GM12878 (cell line): ENCODE data around the gene IFI27L1. TPM values are rescaled to one million over a fixed set of nuclear protein-coding genes. Genes with fewer than 3 reads are reported as not detected.

ENCODE experiments used
- ATAC-seq: fragments of 200-7000 bp; cut with Tn5 transposase; 3 replicates; pipeline ENCODE4 v1.9.1; 2020; ENCODE audit warnings: mild to moderate bottlenecking, moderate library complexity
- BruUV-seq: library from RNA; stranded (reverse); fragments of 400-500 nt; replicated peaks from 2 replicates; lab custom pipeline; 2021; lab: Mats Ljungman, UMichigan
- CTCF ChIA-PET: fragments of 300-600 bp; sonication (Branson Sonifier 250); formaldehyde crosslinking; extraction: SDS; loops from one replicate; lab custom pipeline; 2021; ENCODE audit warnings: inconsistent platforms; lab: Yijun Ruan, JAX
- POLR2A ChIA-PET: fragments of 350-600 bp; formaldehyde crosslinking; extraction: SDS; loops from one replicate; lab custom pipeline; 2021; ENCODE audit warnings: inconsistent platforms; lab: Charles Lee
- RAD21 ChIA-PET: fragments of 300-600 bp; sonication (Branson Sonifier 250); formaldehyde crosslinking; loops from one replicate; lab custom pipeline; 2023; ENCODE audit warnings: antibody characterized with exemption; ENCODE audit not compliant: unreplicated experiment; lab: Charles Lee
- SMC1A ChIA-PET: fragments of 300-600 bp; sonication (Branson Sonifier 250); formaldehyde crosslinking; loops from one replicate; lab custom pipeline; 2023; ENCODE audit not compliant: unreplicated experiment, uncharacterized antibody; lab: Charles Lee
- DNase-seq: peaks from one replicate; pipeline ENCODE4 v3.0.0-alpha.2; 2011; ENCODE audit warnings: low read depth, low spot score
- FAIRE-seq: peaks from 3 replicates; lab custom pipeline; 2011; peaks lifted over from hg19 to GRCh38; lab: Jason Lieb, UNC
- H2AFZ ChIP-seq: 2 replicates; pipeline ENCODE4 v1.6.0; 2011; ENCODE audit warnings: low read depth, low read length, control low read depth; ENCODE audit not compliant: control insufficient read depth
- H3K27ac ChIP-seq: 2 replicates; pipeline ENCODE4 v1.5.1; 2011; ENCODE audit warnings: control low read depth; ENCODE audit not compliant: control insufficient read depth, insufficient read depth
- H3K27me3 ChIP-seq, 2 experiments: replicated peaks in 1 of 2; 2 replicates each; pipeline versions ENCODE4 v1.6.0 to v1.6.1; 2011; ENCODE audit warnings: low read length in 1 of 2; ENCODE audit not compliant: control insufficient read depth in 2 of 2, insufficient read depth in 2 of 2
- H3K36me3 ChIP-seq, 2 experiments: 2 replicates each; pipeline ENCODE4 v1.5.1; 2011; ENCODE audit warnings: low read length in 1 of 2; ENCODE audit not compliant: control insufficient read depth in 2 of 2, insufficient read depth in 2 of 2
- H3K4me1 ChIP-seq: 2 replicates; pipeline ENCODE4 v1.6.1; 2011; ENCODE audit warnings: mild to moderate bottlenecking, low read length, moderate library complexity, mixed read lengths; ENCODE audit not compliant: control insufficient read depth, insufficient read depth
- H3K4me2 ChIP-seq: 2 replicates; pipeline ENCODE4 v1.6.0; 2011; ENCODE audit warnings: control low read depth; ENCODE audit not compliant: control insufficient read depth, insufficient read depth
- H3K4me3 ChIP-seq: fragments of 200-600 bp; sonication (generic); 2 replicates; pipeline ENCODE4 v1.5.1; 2016
- H3K79me2 ChIP-seq: 2 replicates; pipeline ENCODE4 v1.6.0; 2011; ENCODE audit warnings: low read length; ENCODE audit not compliant: control insufficient read depth, insufficient read depth
- H3K9ac ChIP-seq: 2 replicates; pipeline ENCODE4 v1.8.0; 2011; ENCODE audit warnings: low read length, control low read depth, mixed read lengths; ENCODE audit not compliant: control insufficient read depth, insufficient read depth
- H3K9me3 ChIP-seq: replicated peaks from 3 replicates; pipeline ENCODE4 v1.5.1; 2011; ENCODE audit warnings: mild to moderate bottlenecking, low read length; ENCODE audit not compliant: control insufficient read depth, insufficient read depth
- H4K20me1 ChIP-seq: 2 replicates; pipeline ENCODE4 v1.6.0; 2011; ENCODE audit not compliant: control insufficient read depth, insufficient read depth
- BRCA1 ChIP-seq: IDR thresholded peaks from 2 replicates; pipeline ENCODE4 v1.6.1; 2011; ENCODE audit warnings: low read depth, low read length, improper control_type of control experiment
- EZH2 ChIP-seq: IDR thresholded peaks from 2 replicates; pipeline ENCODE4 v1.6.1; 2012; ENCODE audit warnings: low read depth, mild to moderate bottlenecking, control low read depth, inconsistent platforms, low read length, borderline replicate concordance; ENCODE audit not compliant: control insufficient read depth
- GABPA ChIP-seq: IDR thresholded peaks from 2 replicates; pipeline ENCODE4 v1.6.1; 2014; ENCODE audit warnings: antibody characterized with exemption, low read depth, mild to moderate bottlenecking, inconsistent platforms
- GATAD2B ChIP-seq: fragments of 450-650 bp; conservative IDR thresholded peaks from 2 replicates; pipeline ENCODE4 v1.6.1; 2017; ENCODE audit warnings: low read depth, mild to moderate bottlenecking, moderate library complexity
- HDGF ChIP-seq: fragments of 450-650 bp; IDR thresholded peaks from 2 replicates; pipeline ENCODE4 v1.6.1; 2016; ENCODE audit warnings: antibody characterized with exemption
- HSF1 ChIP-seq: fragments of 150-350 bp; IDR thresholded peaks from 2 replicates; pipeline ENCODE4 v1.6.1; 2014; ENCODE audit warnings: mild to moderate bottlenecking, low read depth, low read length
- JUNB ChIP-seq: IDR thresholded peaks from 2 replicates; pipeline ENCODE4 v1.6.1; 2016; ENCODE audit warnings: antibody characterized with exemption, mild to moderate bottlenecking
- LARP7 ChIP-seq: fragments of 450-650 bp; IDR thresholded peaks from 2 replicates; pipeline ENCODE4 v1.6.1; 2017; ENCODE audit warnings: mild to moderate bottlenecking
- MTA3 ChIP-seq: IDR thresholded peaks from 2 replicates; pipeline ENCODE4 v1.6.1; 2012; ENCODE audit warnings: low read length, inconsistent platforms, borderline replicate concordance
- MYB ChIP-seq: fragments of 150-350 bp; IDR thresholded peaks from 2 replicates; pipeline ENCODE4 v1.6.1; 2014; ENCODE audit warnings: mild to moderate bottlenecking, low read depth, low read length, borderline replicate concordance
- PAX5 ChIP-seq: IDR thresholded peaks from 2 replicates; pipeline ENCODE4 v1.6.1; 2011; ENCODE audit warnings: low read depth, low read length, borderline replicate concordance
- PML ChIP-seq: IDR thresholded peaks from 2 replicates; pipeline ENCODE4 v1.6.1; 2012; ENCODE audit warnings: low read length, inconsistent platforms
- POLR2AphosphoS2 ChIP-seq: IDR thresholded peaks from 2 replicates; pipeline ENCODE4 v1.6.1; 2011; ENCODE audit warnings: low read depth, mild to moderate bottlenecking, low read length, improper control_type of control experiment, moderate library complexity
- POLR2AphosphoS5 ChIP-seq: IDR thresholded peaks from 2 replicates; pipeline ENCODE4 v1.6.1; 2011; ENCODE audit warnings: mild to moderate bottlenecking, low read length, inconsistent platforms
- SMAD5 ChIP-seq: IDR thresholded peaks from 2 replicates; pipeline ENCODE4 v1.6.1; 2016; ENCODE audit warnings: antibody characterized with exemption, low read depth
- TAF1 ChIP-seq: IDR thresholded peaks from 2 replicates; pipeline ENCODE4 v1.6.1; 2011; ENCODE audit warnings: mild to moderate bottlenecking, low read depth, low read length, borderline replicate concordance
- TCF7 ChIP-seq: IDR thresholded peaks from 2 replicates; pipeline ENCODE4 v1.6.1; 2014; ENCODE audit warnings: antibody characterized with exemption, borderline replicate concordance
- USF2 ChIP-seq: IDR thresholded peaks from 2 replicates; pipeline ENCODE4 v1.6.1; 2011; ENCODE audit warnings: low read depth, low read length, improper control_type of control experiment, borderline replicate concordance
- ZNF217 ChIP-seq: fragments of 450-650 bp; IDR thresholded peaks from 2 replicates; pipeline ENCODE4 v1.6.1; 2017; ENCODE audit warnings: antibody characterized with exemption, mild to moderate bottlenecking
- WGBS: methylation state at CpG from one replicate; pipeline ENCODE4 v1.1.6; 2016; ENCODE audit warnings: low lambda C conversion rate; ENCODE audit not compliant: insufficient replicate concordance, insufficient coverage; ENCODE audit errors: missing lambda C conversion rate; 5-methylcytosine and 5-hydroxymethylcytosine counted together
- in situ Hi-C: fragments of 300-500 bp; cut with MboI; formaldehyde crosslinking; loops from 9 replicates; pipeline ENCODE4 v1.14.3; 2018; ENCODE audit warnings: mixed read lengths
- intact Hi-C: fragments of 100-400 bp; cut with micrococcal nuclease; formaldehyde crosslinking; loops from one replicate; pipeline ENCODE4 v1.14.2; 2022; ENCODE audit not compliant: unreplicated experiment
- polyA plus RNA-seq, 11 experiments: library from polyadenylated mRNA; depleted of rRNA in 4 of 11; unstranded in 6 of 11; stranded (reverse) in 5 of 11; fragments of >200 nt; fragmentation: Nextera tagmentation in 4 of 11; fragmentation: Illumina TruSeq in 1 of 11; extraction: Ambion mirVana in 4 of 11; extraction: Trizol in 1 of 11; gene quantifications; 1 replicate in 1 of 11; 2 replicates in 10 of 11; pipeline versions ENCODE4 v1.2.1 to v1.2.3, GENCODE V29; 2011 to 2016; ENCODE audit warnings: inconsistent platforms in 2 of 11, missing spikeins in 2 of 11, low read depth in 1 of 11
- total RNA-seq, 4 experiments: library from RNA; depleted of rRNA in 3 of 4; stranded (reverse); fragments of >200 nt in 3 of 4; fragmentation: Illumina TruSeq in 1 of 4; extraction: Trizol in 1 of 4; gene quantifications; 2 replicates each; pipeline versions ENCODE4 v1.2.1 to v1.2.3, GENCODE V29; 2013 to 2021

IFI27L1 gene
- total and polyA plus RNA-seq, 10 of the 15 experiments (the other 5 are each of a cell fraction or from before 2014, with no cell fraction given), result 17.4 to 38.8 (median 27.6) TPM

- TF ChIP-seq TAF1 (no peak), PAX5 (no peak), HDGF (no peak), USF2 (no peak), LARP7 (no peak), GATAD2B (no peak), POLR2AphosphoS2 (no peak), SMAD5 (no peak), EZH2 (no peak)
- TF ChIP-seq, all 136 proteins: peak for 0
Measured at GRCh38 chr14:94114589-94115057, 33.5 kb downstream of the IFI27L1 start (continued).

- H2AFZ ChIP-seq, result no peak overlapping the region
- CTCF ChIA-PET, result interaction anchor here (0.8 to 1.8 kb wide), 4 partner anchors 17 to 87 kb away, joined by 3 to 6 read pairs (median 4); no protein-coding TSS in a partner anchor
- RAD21 ChIA-PET, result no interaction called here
- no peak overlapping the region for H3K4me2 ChIP-seq
- H3K4me1 ChIP-seq, result no peaks in the 10 kb centered on the region
- no peak for DNase-seq
- no TSS peak for BruUV-seq
- POLR2A ChIA-PET, result no interaction called here
- WGBS, result 13% methylated on average over 4 of the region's 4 CpGs
- H4K20me1 ChIP-seq, result no peaks in the 10 kb centered on the region
- no peak overlapping the region for H3K9ac ChIP-seq
- H3K4me3 ChIP-seq, result no peak overlapping the region
- H3K36me3 ChIP-seq, result no peaks in the 10 kb centered on the region
- TF ChIP-seq HSF1, result no peak
- TF ChIP-seq MTA3, result no peak
- no peak for TF ChIP-seq MYB
- no peak for TF ChIP-seq PML
- no peak for TF ChIP-seq JUNB
- TF ChIP-seq GABPA, result no peak
- TF ChIP-seq POLR2AphosphoS5, result no peak
- no peak for TF ChIP-seq BRCA1
- no peak for TF ChIP-seq ZNF217
- no peak for TF ChIP-seq TCF7
- TF ChIP-seq, all 136 proteins: peak for 0
- Histone ChIP-seq H3K27ac (no peak overlapping the region), H3K27me3 (peaks cover 2 to 5% of the 10 kb centered on the region in 2 experiments; a peak in 3 of 4 replicates), H3K9me3 (no peaks in the 10 kb centered on the region; the same call in 2 of the 3 replicates), H3K79me2 (no peaks in the 10 kb centered on the region)
- in situ Hi-C loops (no loop called here), intact Hi-C loops (no loop called here)
- ATAC-seq, result no peak
- FAIRE-seq, result no peak
- SMC1A ChIA-PET, result interaction anchor here (0.8 kb wide), 1 partner anchor 58 kb away, joined by 3 read pairs; no protein-coding TSS in a partner anchor
Measured at GRCh38 chr14:94115058-94115591, 34.0 kb downstream of the IFI27L1 start.
